Body of pancreas (tissue), 4 donors: Measurements from ENCODE around the gene SMIM3.

Experiments
- POLR2A ChIP-seq, 3 donors: fragments of 450-650 bp; IDR thresholded peaks; one replicate each; pipeline ENCODE4 v1.6.1; 2016; ENCODE audit warnings: antibody characterized with exemption in 3 of 3, mild to moderate bottlenecking in 2 of 3
- TF ChIP-seq, protein P1 (sequence below), 7 experiments: fragments of 450-650 bp in 4 of 7; fragments of 200-600 bp in 3 of 7; sonication (generic) in 3 of 7; IDR thresholded peaks; one replicate each; pipeline ENCODE4 v1.5.1; 2016 to 2019; ENCODE audit warnings: antibody characterized with exemption in 7 of 7

- TF ChIP-seq, protein P1, sequence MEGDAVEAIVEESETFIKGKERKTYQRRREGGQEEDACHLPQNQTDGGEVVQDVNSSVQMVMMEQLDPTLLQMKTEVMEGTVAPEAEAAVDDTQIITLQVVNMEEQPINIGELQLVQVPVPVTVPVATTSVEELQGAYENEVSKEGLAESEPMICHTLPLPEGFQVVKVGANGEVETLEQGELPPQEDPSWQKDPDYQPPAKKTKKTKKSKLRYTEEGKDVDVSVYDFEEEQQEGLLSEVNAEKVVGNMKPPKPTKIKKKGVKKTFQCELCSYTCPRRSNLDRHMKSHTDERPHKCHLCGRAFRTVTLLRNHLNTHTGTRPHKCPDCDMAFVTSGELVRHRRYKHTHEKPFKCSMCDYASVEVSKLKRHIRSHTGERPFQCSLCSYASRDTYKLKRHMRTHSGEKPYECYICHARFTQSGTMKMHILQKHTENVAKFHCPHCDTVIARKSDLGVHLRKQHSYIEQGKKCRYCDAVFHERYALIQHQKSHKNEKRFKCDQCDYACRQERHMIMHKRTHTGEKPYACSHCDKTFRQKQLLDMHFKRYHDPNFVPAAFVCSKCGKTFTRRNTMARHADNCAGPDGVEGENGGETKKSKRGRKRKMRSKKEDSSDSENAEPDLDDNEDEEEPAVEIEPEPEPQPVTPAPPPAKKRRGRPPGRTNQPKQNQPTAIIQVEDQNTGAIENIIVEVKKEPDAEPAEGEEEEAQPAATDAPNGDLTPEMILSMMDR (IDR thresholded peaks at IDR 0.05), result no peak
- no peak for TF ChIP-seq POLR2A (IDR thresholded peaks at IDR 0.05)
These were observed 21.4 kb upstream of the SMIM3 start for GRCh38 chr5:150757087-150757649.
